HEK293T (cell line): ENCODE measurements around the gene RAPSN.

Source experiments
- CTCF ChIA-PET: fragments of 350-600 bp; formaldehyde crosslinking; extraction: SDS; loops from one replicate; lab custom pipeline; 2021; ENCODE audit warnings: antibody characterized with exemption, inconsistent platforms; lab: Yijun Ruan, JAX
- POLR2A ChIA-PET: fragments of 350-600 bp; formaldehyde crosslinking; extraction: SDS; loops from one replicate; lab custom pipeline; 2020; ENCODE audit warnings: antibody characterized with exemption, inconsistent platforms; lab: Yijun Ruan, JAX
- DNase-seq: peaks from one replicate; pipeline ENCODE4 v3.0.0; 2012; ENCODE audit warnings: mixed read lengths; ENCODE audit errors: extremely low spot score
- ARNT ChIP-seq: fragments of 450-650 bp; IDR thresholded peaks from 2 replicates; pipeline ENCODE4 v1.6.1; 2017; ENCODE audit warnings: mild to moderate bottlenecking
- BHLHE40 ChIP-seq: fragments of 450-650 bp; IDR thresholded peaks from 2 replicates; pipeline ENCODE4 v1.6.1; 2016; ENCODE audit warnings: mild to moderate bottlenecking, moderate library complexity, borderline replicate concordance
- CTBP1 ChIP-seq: fragments of 450-650 bp; IDR thresholded peaks from 2 replicates; pipeline ENCODE4 v1.6.1; 2016; ENCODE audit warnings: borderline replicate concordance
- ELF4 ChIP-seq: fragments of 450-650 bp; IDR thresholded peaks from 2 replicates; pipeline ENCODE4 v1.6.1; 2017; ENCODE audit warnings: antibody characterized with exemption
- FOXA1 ChIP-seq: fragments of 450-650 bp; IDR thresholded peaks from 2 replicates; pipeline ENCODE4 v1.6.1; 2016; ENCODE audit warnings: mild to moderate bottlenecking
- FOXK2 ChIP-seq: fragments of 450-650 bp; IDR thresholded peaks from 2 replicates; pipeline ENCODE4 v1.6.1; 2016; ENCODE audit warnings: mild to moderate bottlenecking
- FOXM1 ChIP-seq: fragments of 450-650 bp; IDR thresholded peaks from 2 replicates; pipeline ENCODE4 v1.6.1; 2017; ENCODE audit warnings: mild to moderate bottlenecking, borderline replicate concordance
- HDGF ChIP-seq: fragments of 450-650 bp; IDR thresholded peaks from 2 replicates; pipeline ENCODE4 v1.6.1; 2017; ENCODE audit warnings: antibody characterized with exemption, borderline replicate concordance
- L3MBTL2 ChIP-seq: fragments of 450-650 bp; conservative IDR thresholded peaks from 2 replicates; pipeline ENCODE4 v1.6.1; 2016; ENCODE audit warnings: mild to moderate bottlenecking
- LEF1 ChIP-seq: fragments of 450-650 bp; IDR thresholded peaks from 2 replicates; pipeline ENCODE4 v1.6.1; 2017; ENCODE audit warnings: mild to moderate bottlenecking, borderline replicate concordance
- NFRKB ChIP-seq: fragments of 450-650 bp; IDR thresholded peaks from 2 replicates; pipeline ENCODE4 v1.6.1; 2016; ENCODE audit warnings: mild to moderate bottlenecking, moderate library complexity
- PKNOX1 ChIP-seq: fragments of 450-650 bp; IDR thresholded peaks from 2 replicates; pipeline ENCODE4 v1.6.1; 2016
- SP1 ChIP-seq: fragments of 450-650 bp; IDR thresholded peaks from 2 replicates; pipeline ENCODE4 v1.6.1; 2017
- SUZ12 ChIP-seq: fragments of 450-650 bp; IDR thresholded peaks from 2 replicates; pipeline ENCODE4 v1.6.1; 2016; ENCODE audit warnings: mild to moderate bottlenecking
- TARDBP ChIP-seq: fragments of 450-650 bp; IDR thresholded peaks from 2 replicates; pipeline ENCODE4 v1.6.1; 2016
- ZNF384 ChIP-seq: fragments of 450-650 bp; IDR thresholded peaks from 2 replicates; pipeline ENCODE4 v1.6.1; 2016

The RAPSN gene

GRCh38 chr11:47388697-47389576 is 60.0 kb downstream of the RAPSN start:
- DNase-seq, result no peak
- ChIA-PET CTCF (interaction anchor here (0.9 kb wide), 1 partner anchor 15 kb away, joined by 3 read pairs; no protein-coding TSS in a partner anchor), POLR2A (interaction anchor here (1.2 to 2.2 kb wide), 2 partner anchors 11 kb away, joined by 5 to 6 read pairs; no protein-coding TSS in a partner anchor)
- no peak for TF ChIP-seq TARDBP
- no peak for TF ChIP-seq NFRKB
- TF ChIP-seq ARNT, result no peak

- POLR2A ChIA-PET, result interaction anchor here (1.2 kb wide), 1 partner anchor 12 kb away, joined by 6 read pairs; no protein-coding TSS in a partner anchor
Measured at GRCh38 chr11:47387944-47388696, 60.8 kb downstream of the RAPSN start.

More at GRCh38 chr11:47387944-47388696, 60.8 kb downstream of the RAPSN start:
- no peak for TF ChIP-seq FOXK2
- TF ChIP-seq ARNT, result no peak
- TF ChIP-seq FOXA1, result no peak
- no peak for TF ChIP-seq PKNOX1
- TF ChIP-seq HDGF, result no peak
- no peak for TF ChIP-seq L3MBTL2
- no peak for TF ChIP-seq BHLHE40
- no peak for TF ChIP-seq LEF1
- TF ChIP-seq CTBP1, result no peak
- TF ChIP-seq NFRKB, result no peak
- TF ChIP-seq ELF4, result no peak
- no peak for TF ChIP-seq TARDBP
- TF ChIP-seq ZNF384, result no peak
- TF ChIP-seq FOXM1, result no peak
- TF ChIP-seq SUZ12, result no peak
- no peak for TF ChIP-seq SP1
- no peak for DNase-seq
- CTCF ChIA-PET, result interaction anchor here (0.9 kb wide), 1 partner anchor 14 kb away, joined by 3 read pairs; no protein-coding TSS in a partner anchor
